Measurements from ENCODE around the gene SNPH.

SNPH gene

DNA sequence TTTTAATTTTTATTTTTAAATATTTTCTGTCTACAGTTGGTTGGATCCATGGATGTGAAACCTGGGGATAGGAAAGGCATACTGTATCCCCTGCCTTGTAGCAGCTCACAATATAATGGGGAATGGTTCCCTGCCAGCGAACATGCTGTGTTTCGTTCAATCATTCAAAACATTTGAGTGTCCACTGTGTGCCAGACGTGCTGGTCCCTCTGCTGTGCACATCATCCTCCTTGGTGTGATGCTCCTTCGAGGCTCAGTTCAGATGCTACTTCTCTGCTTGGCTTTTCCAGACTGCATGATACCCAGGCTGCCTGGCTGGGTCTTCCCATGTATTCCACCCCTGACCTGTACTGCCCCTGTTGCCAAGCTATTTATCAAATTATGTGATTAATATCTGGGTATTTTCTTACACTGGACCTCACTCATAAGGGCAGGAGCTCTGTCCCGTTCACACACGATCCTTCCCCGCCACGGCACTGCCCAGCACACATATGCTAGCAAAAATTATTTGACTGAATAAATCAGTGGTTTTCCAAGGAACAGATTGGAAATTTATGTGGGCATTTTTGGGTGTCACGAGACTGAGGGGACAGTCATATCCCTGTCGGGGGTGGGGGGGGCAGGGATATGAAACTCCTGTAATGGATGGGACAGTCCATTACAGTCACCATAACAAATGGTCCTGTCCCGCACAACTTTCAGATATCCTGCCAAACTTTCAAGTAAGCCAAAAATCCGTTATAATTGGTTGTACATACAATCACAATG lies 57.9 kb downstream of the SNPH start:
- POLR2A ChIA-PET = no interaction called here
- CTCF ChIA-PET = no interaction called here
- TF ChIP-seq FOXM1 (IDR thresholded peaks at IDR 0.05; ENCODE audit: borderline replicate concordance) (no peak), SUZ12 (IDR thresholded peaks at IDR 0.05) (no peak), CTBP1 (IDR thresholded peaks at IDR 0.05; ENCODE audit: borderline replicate concordance) (no peak), LEF1 (IDR thresholded peaks at IDR 0.05; ENCODE audit: borderline replicate concordance) (no peak), ZNF384 (IDR thresholded peaks at IDR 0.05) (no peak), SP1 (IDR thresholded peaks at IDR 0.05) (no peak)
- no peak for DNase-seq (ENCODE audit: extremely low spot score)

DNA sequence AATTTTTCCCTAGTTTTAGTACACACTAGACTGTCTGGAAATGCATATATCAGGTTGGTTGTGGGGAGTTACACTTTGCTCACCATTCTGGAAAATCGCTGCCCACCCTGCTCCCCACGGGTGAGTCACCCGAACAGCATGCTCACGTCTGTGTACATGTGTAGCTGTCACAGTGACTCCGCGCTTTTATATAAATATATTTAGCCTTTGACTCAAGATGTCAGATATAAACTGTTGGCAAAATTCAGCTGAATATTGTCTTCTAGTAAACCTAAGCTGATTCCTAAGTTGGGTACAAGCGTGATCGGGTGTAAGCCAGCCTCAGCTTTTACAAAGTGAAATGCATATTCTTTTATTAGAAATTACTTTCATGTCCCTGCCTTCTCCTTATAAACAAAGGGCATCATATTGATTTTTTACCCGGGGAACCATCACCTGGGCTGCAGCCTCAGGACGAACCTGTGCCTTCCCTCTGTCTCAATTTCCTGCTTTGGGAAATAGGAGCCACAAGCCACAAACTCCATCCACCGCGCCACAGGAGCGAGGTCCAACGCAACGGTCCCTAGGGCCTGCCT lies 58.6 kb downstream of the SNPH start:
- ChIA-PET CTCF (no interaction called here), POLR2A (interaction anchor here (0.9 to 1.6 kb wide), 2 partner anchors 12 to 99 kb away, joined by 3 to 4 read pairs; partner anchors contain the start of gene RAD21L1)
- no peak for DNase-seq (ENCODE audit: extremely low spot score)
- no peak for TF ChIP-seq CTBP1 (IDR thresholded peaks at IDR 0.05; ENCODE audit: borderline replicate concordance)
- no peak for TF ChIP-seq FOXM1 (IDR thresholded peaks at IDR 0.05; ENCODE audit: borderline replicate concordance)
- TF ChIP-seq HDGF (IDR thresholded peaks at IDR 0.05; ENCODE audit: borderline replicate concordance) = no peak
- TF ChIP-seq BHLHE40 (IDR thresholded peaks at IDR 0.05; ENCODE audit: borderline replicate concordance) = no peak
- no peak for TF ChIP-seq FOXA1 (IDR thresholded peaks at IDR 0.05)
- no peak for TF ChIP-seq LEF1 (IDR thresholded peaks at IDR 0.05; ENCODE audit: borderline replicate concordance)
- TF ChIP-seq FOXK2 (IDR thresholded peaks at IDR 0.05) = no peak
- TF ChIP-seq SUZ12 (IDR thresholded peaks at IDR 0.05) = no peak
- TF ChIP-seq NFRKB (IDR thresholded peaks at IDR 0.05) = no peak
- TF ChIP-seq ZNF384 (IDR thresholded peaks at IDR 0.05) = no peak
- no peak for TF ChIP-seq ELF4 (IDR thresholded peaks at IDR 0.05)
- TF ChIP-seq ARNT (IDR thresholded peaks at IDR 0.05) = no peak
- TF ChIP-seq TARDBP (IDR thresholded peaks at IDR 0.05) = no peak
- no peak for TF ChIP-seq SP1 (IDR thresholded peaks at IDR 0.05)
- TF ChIP-seq L3MBTL2 (conservative IDR thresholded peaks at IDR 0.05) = no peak
- TF ChIP-seq PKNOX1 (IDR thresholded peaks at IDR 0.05) = no peak

DNA sequence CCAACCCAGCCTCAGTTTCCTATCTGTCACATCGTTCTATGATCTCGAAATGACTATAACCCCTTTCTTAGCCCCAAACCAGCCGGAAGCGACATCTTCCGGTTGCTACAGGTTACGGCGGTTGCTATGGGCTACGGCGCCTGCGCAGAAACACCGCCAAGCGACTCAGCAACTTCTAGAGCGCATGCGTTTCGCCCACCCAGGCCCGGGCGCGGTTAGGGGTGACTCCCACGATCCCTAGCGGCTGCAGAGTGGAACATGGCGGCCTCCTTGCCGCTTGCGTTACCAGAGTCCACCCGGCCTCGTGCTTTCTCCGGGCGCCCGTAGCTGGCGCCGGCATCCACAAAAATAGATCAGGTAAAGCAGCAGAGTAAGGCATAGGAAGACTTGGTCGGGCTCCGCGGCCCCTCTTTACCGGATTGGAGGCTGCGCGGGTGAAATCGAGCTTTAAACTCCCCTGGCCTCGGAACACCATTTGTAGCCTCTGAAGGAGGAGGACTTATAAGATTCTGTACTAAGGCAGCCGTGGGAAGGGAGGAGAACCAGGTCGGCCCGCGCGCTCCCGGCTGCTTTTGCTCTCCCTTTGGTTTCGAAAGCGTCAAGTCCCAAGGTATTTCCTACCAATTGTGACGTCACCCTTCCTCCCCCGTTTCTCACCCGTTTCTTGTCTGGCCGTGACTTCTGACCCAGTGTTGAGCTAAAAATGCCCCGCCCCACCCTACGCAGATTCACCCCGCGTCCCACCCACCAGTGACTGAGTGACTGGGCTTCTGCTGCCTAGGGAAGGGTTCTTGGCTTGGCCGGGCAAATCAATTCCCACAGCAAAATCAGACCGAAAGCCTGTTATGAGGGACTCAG lies 59.3 kb downstream of the SNPH start:
- TF ChIP-seq ELF4 (IDR thresholded peaks at IDR 0.05) = peak; percentile 72
- TF ChIP-seq L3MBTL2 (conservative IDR thresholded peaks at IDR 0.05) = peak; percentile 60
- peak; percentile 80 for TF ChIP-seq NFRKB (IDR thresholded peaks at IDR 0.05)
- TF ChIP-seq HDGF (IDR thresholded peaks at IDR 0.05; ENCODE audit: borderline replicate concordance) = no peak
- TF ChIP-seq PKNOX1 (IDR thresholded peaks at IDR 0.05) = no peak
- TF ChIP-seq SUZ12 (IDR thresholded peaks at IDR 0.05) = no peak
- POLR2A ChIA-PET = interaction anchor here (0.6 to 2.2 kb wide), 7 partner anchors 11 to 100 kb away, joined by 3 to 7 read pairs (median 3); partner anchors contain the start of genes FKBP1A and RAD21L1
- DNase-seq (ENCODE audit: extremely low spot score) = peak; percentile 99
- CTCF ChIA-PET = interaction anchor here (1.0 kb wide), 1 partner anchor 142 kb away, joined by 3 read pairs; no protein-coding TSS in a partner anchor

GRCh38 chr20:1326031-1326930 lies 60.2 kb downstream of the SNPH start:
- ChIA-PET POLR2A (interaction anchor here (0.6 to 2.2 kb wide), 7 partner anchors 10 to 91 kb away, joined by 3 to 7 read pairs (median 4); partner anchors contain the start of gene FKBP1A), CTCF (interaction anchor here (1.0 kb wide), 1 partner anchor 141 kb away, joined by 3 read pairs; no protein-coding TSS in a partner anchor)
- no peak for DNase-seq (ENCODE audit: extremely low spot score)
- TF ChIP-seq HDGF (IDR thresholded peaks at IDR 0.05; ENCODE audit: borderline replicate concordance) (no peak), LEF1 (IDR thresholded peaks at IDR 0.05; ENCODE audit: borderline replicate concordance) (no peak), NFRKB (IDR thresholded peaks at IDR 0.05) (no peak), FOXA1 (IDR thresholded peaks at IDR 0.05) (no peak), PKNOX1 (IDR thresholded peaks at IDR 0.05) (no peak)

GRCh38 chr20:1327241-1327653 lies 61.2 kb downstream of the SNPH start:
- POLR2A ChIA-PET = interaction anchor here (1.6 to 2.2 kb wide), 2 partner anchors 9 to 65 kb away, joined by 5 to 7 read pairs; partner anchors contain the start of gene FKBP1A
- CTCF ChIA-PET = no interaction called here
- TF ChIP-seq TARDBP (IDR thresholded peaks at IDR 0.05) (no peak), FOXK2 (IDR thresholded peaks at IDR 0.05) (no peak), CTBP1 (IDR thresholded peaks at IDR 0.05; ENCODE audit: borderline replicate concordance) (no peak), NFRKB (IDR thresholded peaks at IDR 0.05) (no peak), ARNT (IDR thresholded peaks at IDR 0.05) (no peak), SP1 (IDR thresholded peaks at IDR 0.05) (no peak), FOXM1 (IDR thresholded peaks at IDR 0.05; ENCODE audit: borderline replicate concordance) (no peak), HDGF (IDR thresholded peaks at IDR 0.05; ENCODE audit: borderline replicate concordance) (no peak)

More at GRCh38 chr20:1327241-1327653, 61.2 kb downstream of the SNPH start:
- DNase-seq (ENCODE audit: extremely low spot score) = no peak
